GM21717 (cell line): ENCODE results near the gene FUT3.

Experiments
- ATAC-seq: cut with Tn5 transposase; IDR thresholded peaks from one replicate; pipeline ENCODE4 v1.9.1; 2021; ENCODE audit warnings: mild to moderate bottlenecking, moderate library complexity; ENCODE audit not compliant: unreplicated experiment

Gene FUT3

DNA sequence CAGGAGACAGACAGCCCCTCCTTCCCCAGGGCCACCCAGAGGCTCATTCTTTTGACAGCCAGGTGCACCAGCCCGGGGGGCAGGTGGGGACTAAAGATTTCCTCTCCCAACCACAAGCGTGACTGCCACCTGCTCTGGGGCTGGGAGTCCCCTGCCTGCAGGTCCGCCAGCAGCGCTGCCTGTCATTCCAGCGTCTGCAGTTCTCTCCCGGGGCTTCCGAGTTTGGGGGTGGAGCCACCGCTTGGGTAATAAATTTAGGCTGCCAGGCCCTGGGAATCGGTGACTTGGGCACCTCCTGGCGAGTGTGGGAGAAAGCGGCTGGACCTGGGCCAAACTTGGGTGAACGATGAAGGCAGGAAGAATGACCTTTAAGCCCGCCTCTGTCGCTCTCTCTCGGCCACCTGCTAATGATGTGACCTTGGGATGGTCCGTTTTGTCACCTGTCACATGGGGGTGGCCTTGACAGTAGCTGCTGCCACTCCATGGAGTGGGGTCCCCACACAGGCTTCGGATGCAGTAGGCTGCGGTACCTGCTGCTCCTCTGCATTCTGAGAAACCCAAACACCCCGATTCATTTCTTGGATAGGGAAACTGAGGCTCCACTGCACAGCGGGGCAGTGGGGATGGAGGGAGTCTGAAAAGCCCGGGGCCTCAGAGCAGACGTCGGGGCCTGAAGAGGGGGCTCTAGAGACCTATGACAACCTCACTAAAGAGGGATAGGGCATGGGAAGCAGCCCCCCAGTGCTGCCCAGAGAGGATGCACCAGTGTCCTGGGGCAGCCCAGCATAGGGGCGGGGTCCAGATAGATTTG lies 24.5 kb downstream of the FUT3 start:
- no peak for ATAC-seq

DNA sequence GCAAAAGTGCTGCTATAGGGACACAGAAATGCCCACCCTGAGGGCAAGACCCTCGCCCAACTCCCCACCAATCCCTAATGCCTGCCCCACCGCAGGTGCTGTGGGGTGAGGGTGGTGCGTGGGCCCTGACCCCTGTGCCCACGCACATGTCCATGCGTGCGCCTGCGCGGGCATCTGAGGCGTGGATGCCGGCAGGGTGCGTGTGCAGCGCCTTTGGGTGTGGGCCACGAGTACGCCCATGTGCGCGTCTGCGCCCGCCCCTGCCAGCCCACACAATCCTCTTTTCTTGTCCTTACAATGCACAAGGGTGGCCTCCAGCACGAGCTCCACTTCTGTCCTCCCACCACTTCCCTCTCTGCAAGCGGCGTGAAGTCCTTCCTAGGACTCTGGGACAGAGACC lies 26.1 kb downstream of the FUT3 start:
- no peak for ATAC-seq

DNA sequence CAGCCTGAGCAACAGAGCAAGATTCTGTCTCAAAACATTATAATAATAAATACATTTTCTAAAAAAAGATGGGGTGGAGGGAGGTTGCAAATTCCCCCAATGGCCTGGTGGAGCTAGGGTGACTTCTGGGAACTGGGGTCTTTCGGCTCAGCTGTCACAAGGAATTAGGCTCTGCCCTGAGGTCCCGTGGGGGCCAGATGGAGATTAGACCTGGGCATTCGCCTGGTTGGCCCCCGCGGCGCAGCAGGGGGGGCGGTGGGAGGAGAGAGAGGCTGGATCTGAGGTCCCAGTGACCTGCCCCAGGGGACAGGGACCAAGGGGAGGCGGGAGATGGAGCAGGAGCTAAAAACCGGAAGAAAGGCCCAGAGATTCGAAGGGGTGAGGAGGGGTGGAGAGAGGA lies 26.5 kb downstream of the FUT3 start:
- ATAC-seq, result no peak

DNA sequence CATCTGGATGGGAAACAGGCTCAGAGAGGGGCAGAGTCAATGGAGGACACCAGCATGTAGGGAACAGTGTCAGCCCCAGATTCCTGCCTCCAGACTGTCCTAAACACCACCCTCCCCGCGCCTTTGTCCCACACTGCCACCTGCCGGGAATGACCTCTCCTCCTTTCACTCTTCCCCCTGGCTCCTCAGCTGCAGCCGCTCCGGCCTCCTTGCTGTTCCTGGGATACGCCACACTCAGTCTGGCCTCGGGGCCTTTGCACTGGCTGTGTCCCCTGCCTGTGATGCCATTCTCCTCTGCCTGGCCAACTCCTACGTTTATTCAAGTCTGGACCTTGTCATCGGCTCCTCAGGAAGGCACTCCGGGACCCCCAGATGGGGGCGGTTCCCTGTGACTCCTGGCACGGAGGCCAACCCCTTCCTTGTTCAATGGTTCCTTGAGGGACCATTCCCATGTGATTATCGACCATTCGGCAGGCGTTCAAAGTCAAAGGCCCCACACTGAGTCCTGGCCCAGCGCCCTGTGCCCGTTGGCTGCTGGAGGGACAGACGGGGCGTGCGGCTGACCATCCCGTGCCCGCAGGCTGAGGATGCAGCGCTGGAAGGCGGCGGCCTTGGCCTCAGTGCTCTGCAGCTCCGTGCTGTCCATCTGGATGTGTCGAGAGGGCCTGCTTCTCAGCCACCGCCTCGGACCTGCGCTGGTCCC lies 27.5 kb downstream of the FUT3 start:
- no peak for ATAC-seq

DNA sequence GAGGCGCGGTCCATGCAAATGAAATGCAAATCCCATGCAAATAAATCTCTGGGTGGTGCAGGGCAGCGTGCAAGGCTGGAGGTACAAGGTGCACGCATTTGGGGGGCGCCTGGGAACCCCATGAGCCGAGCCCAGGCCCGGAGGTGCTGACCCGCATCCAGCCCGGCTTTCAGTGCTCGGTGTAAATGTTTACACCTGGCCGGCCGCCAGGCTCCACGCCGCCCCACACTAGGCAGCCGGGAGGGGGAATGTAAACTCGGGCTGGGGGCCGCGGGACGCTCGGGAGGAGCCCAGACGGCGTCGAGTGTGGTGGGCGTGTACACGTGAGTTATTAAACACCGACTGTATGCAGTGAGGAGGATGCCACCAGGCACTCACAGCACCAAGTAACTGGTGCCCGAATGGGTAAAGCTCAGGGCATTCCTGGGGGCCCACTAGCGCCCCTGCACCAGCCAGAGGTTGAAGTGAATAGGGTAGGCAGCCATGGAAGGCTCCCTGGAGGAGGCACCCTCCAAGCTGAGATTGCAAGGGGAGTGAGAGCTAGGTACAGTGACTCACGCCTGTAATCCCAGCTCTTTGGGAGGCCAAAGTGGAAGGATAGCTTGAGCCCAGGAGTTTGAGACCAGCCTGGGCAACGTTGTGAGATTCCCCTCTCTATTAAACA lies 28.9 kb downstream of the FUT3 start:
- no peak for ATAC-seq

DNA sequence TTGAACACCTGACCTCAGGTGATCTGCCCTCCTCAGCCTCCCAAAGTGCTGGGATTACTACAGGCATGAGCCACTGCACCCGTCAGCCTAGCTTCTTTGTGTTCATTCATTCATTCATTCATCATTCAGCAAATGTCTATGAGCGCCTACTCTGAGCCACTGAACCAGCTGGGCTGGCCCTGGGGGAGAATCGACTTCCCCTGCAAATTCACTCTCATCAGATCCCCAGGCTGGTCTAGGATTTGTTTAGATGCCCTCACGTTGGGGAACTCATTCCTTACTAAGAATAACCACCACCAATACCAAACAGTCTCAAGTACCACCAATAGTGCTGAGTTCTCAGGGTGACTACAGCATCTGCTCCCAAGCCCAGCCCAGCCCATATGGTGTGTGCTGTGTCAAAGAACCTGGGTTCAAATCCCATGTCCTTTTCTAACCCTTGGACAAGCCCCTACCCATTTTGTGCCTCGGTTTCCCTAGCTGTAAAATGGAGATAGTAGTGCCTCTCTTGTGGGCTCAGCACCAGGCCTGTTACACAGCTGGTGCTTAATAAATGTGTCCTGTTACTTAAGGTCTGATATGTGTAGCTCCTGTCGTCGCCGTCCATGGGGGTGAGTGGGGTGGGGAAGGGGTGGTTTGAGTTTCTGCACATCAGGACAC lies 29.6 kb downstream of the FUT3 start:
- no peak for ATAC-seq

DNA sequence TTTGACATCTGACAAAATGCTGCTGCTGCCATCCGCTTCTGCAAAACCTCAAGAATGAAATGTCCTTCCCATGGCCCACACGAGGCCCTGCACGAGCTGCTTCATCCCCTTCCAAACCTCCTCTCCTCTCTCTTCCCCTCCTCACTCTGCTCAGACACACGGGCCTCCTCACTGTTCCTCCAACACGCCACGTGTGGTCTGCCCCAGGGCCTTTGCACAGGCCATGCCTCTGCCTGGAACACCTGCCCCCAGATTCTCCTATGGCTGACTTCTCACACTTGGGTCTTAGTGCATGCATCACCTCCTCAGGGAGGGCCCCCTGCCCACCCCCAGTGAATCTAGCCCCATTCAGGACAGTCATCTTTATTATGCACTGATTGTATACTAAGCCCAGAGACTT lies 30.5 kb downstream of the FUT3 start:
- ATAC-seq, result no peak

DNA sequence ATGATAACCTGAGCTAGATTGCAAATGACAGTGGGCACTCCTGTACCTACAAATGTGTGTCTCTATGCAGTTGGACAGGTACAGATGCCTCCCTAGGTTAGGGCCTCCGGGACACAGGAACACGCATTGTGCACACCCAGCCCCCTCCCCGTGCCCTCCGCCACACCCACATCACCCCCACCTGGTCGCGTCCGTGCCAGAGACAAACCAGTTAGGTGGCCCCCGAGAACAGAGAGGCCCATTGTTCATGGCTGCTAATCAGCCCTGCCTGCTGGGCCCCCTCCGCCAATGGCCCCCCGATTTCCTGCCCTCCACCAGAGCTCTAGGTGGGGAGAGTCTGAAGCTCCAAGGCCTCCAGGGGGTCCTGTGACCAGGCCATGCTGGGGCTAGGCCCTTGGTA lies 32.7 kb downstream of the FUT3 start:
- ATAC-seq, result no peak

DNA sequence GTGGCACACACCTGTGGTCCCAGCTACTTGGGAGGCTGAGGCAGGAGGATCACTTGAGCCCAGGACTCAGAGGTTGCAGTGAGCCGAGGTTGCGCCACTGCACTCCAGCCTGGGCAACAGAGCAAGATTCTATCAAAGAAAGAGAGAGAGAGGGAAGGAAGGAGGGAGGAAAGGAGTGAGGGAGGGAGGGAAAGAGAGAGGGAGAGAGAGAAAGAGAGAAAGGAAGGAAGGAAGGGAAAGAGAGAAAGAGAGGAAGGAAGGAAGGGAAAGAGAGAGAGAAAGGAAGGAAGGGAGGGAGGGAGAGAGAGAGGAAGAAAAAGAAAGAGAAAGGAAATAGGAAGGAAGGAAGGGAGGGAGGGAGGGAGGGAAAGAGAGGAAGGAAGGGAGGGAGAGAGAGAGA lies 34.0 kb downstream of the FUT3 start:
- no peak for ATAC-seq

DNA sequence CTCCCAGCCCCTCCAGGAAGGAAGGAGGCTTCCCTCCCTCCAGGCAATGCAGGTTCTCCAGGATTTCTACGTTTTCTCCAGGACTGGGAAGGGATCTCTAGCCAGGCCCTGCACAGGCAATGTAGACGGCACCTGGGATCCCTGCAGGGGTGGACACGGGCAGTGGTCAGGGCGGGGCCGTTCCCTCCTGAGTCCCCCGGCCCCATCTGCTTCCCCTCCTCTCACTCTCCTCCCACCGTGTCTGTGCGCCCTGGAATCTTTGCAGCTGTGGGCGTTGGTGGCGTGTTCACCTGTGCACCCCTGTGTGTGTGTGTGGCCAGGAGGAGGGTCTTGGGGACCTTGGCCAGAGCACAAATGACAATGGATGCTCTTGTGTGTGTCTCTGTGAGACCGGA lies 36.4 kb downstream of the FUT3 start:
- ATAC-seq, result no peak

DNA sequence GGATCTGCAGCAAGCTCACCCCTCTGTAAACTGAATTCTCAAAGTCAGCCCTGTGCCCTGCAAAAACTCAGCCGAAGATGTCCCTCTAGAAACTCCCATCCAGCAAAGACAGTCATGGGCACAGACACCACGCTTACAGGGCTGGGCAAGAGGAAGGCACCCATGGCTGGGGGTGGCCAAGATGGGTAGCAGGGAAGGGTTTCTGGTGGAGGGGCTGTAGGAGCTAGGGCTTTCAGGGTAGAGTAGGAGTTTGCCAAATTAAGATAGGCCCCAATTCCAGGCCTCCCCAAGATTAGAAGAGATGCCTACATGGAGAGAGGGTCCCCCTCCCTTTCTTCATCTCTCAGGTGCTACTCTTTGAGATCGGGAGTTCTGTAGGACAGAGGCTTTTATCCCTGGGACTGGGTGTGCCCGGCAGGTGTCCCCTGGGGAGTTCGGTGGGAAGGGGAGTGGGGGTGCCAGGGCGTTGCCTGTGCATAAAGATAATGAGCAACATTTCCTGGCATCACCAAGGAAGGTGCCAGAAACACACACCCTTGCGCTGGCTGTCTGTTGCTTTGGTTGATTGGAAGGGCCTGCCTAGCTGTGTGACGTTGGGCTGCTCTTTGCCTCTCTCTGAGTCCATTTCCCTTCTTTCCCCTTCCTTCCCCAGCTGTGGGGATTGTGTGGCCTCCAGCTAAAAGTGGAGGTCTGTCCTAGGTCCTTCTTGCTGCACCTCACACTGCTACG lies 37.0 kb downstream of the FUT3 start:
- ATAC-seq, result no peak

DNA sequence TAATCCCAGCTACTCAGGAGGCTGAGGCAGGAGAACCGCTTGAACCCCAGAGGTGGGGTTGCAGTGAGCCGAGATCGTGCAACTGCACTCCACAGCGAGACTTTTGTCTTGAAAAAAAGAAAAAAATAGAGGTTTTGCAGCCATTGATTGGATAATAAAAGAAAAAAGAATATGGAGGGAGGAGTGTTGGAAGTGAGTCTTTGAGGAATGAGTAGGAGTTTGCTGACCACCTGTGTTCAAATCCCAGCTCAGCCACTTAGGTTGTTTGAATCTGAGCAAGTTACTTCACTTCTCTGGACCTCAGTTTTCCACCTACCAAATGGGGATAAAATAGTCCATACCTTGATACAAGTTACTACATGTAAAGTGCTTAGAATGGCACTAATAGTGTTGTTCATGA lies 40.1 kb downstream of the FUT3 start:
- no peak for ATAC-seq

DNA sequence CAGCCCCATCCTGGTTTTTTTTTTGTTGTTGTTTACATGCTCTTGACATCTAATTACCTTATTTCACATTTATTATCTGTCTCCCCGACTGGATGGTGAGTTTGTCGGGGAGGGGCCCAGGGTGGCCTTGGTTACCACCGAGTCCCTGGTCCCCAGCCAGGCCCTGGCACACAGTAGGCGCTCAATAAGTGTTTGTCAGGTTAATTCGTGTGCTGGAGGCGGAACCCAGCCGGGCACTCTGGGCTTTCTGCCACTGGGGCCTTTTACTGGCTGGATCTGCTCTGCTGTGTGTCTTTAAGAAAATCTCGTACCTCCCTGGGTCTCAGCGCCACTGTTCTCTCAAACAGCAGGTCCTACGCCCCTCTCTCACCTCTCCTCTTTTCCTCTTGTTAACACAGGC lies 41.8 kb downstream of the FUT3 start:
- ATAC-seq, result no peak

DNA sequence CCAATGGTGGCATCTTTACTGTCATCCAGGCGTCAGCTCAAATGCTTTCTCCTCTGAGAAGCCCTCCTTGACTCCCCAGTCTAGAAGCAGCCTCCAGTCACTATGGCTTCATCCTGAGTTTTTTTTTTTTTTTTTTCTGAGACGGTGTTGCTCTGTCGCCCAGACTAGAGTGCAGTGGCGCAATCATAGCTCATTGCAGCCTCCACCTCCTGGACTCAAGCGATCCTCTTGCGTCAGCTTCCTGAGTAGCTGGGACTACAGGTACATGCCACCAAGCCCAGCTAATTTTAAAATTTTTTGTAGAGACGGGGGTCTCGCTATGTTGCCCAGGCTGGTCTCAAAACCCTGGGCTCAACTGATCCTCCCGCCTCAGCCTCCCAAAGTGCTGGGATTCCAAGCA lies 42.2 kb downstream of the FUT3 start:
- ATAC-seq, result no peak

DNA sequence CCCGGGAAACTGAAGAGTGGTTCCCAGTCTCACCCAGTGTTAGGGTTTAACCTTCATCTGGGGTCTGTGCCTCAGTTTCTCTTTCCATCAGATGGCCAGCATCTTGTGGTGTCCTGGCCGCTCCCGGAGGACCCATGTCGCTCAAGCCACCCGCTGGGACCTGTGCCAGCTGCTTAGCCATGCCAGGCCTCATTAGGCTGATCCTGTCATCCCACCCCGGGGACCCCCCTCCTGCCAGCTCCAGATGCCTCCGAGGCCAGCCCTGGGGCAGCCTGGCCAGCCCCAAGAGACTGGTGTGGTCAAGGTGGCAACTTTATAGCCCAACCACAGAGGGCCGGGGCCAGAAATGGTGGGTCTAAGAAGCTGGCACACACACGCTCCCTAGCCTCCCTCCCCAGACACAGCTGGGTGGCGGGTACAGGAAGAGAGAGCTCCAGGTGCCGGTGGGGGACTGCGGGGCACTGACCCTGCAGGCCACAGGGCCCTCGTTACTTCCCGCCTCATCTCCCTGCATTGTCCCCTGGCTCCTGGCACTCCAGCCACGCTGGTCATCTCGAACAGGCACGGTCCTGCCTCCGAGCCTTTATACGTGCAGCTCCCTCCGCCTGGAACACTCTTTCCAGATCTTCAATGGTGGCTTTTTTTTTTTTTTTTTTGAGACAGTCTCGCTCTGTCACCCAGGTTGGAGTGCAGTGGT lies 43.0 kb downstream of the FUT3 start:
- ATAC-seq, result no peak

DNA sequence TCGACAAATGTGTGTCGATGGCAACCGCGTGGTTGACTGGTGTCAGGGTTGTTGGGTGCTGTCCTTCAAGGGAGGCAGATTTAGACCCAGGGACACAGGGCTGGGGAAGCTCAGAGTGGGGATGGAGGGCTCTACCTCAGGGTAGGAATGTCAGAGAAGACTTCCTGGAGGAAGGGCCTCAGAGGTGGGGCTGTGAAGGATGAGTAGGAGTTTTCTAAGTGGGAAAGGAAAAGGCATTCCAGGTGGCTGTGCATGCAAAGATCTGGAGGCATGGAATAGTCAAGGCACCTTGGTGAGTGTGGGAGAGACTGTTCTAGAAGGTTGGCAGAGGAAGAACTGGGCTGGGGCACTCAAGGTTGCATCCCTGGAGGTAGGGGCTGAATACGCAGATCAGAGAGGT lies 44.3 kb downstream of the FUT3 start:
- ATAC-seq, result no peak

DNA sequence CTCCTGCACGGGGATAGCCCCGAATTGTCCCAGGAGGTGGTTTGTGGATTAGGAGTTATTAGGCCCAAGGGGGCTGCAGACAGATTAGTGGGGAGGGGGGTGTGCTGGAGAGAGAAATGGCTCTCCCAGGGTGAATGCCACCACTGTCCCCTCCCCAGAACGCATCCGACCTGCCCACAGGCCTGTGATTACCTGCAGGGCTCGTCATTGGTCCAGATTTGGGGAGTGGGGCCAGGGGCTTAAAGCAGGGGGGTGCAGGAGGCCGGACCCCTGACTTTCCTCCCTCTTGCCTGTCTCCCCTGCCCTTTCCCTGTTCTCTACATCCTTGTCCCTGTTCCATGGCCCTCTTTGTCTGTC lies 45.1 kb downstream of the FUT3 start:
- no peak for ATAC-seq

DNA sequence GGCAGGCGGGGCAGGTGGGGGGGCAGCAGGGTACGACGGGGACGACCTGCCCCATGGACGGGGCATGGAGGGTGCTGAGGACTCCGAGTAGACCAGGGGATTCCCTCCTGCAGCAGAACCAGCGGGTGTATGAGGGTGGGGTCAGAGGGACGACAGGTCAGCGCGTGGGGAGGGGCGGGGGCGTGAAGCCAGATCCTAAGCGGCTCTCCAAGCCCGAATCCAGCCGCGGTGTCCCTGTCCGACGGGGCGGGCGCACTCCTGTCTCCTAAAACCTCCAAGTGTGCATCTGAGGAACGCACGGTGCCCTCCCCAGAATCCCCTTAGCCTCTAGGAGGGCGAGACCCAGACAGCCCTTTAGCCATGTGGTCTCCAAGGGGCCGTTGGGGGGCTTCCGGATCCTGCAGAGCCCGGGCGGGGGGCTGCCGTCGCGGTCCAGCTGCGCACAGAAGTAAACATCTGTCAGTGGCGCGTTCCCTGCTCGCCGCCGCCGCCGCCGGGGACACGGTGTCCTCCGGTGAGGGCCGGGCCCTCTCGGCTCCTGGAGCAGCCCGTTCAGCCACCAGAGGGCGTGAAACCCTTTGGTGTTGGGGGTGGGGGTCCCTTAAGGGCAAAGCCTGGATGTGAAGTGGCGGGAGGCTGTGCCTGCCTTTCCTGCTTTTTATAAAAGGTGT lies 45.7 kb downstream of the FUT3 start:
- ATAC-seq, result no peak

DNA sequence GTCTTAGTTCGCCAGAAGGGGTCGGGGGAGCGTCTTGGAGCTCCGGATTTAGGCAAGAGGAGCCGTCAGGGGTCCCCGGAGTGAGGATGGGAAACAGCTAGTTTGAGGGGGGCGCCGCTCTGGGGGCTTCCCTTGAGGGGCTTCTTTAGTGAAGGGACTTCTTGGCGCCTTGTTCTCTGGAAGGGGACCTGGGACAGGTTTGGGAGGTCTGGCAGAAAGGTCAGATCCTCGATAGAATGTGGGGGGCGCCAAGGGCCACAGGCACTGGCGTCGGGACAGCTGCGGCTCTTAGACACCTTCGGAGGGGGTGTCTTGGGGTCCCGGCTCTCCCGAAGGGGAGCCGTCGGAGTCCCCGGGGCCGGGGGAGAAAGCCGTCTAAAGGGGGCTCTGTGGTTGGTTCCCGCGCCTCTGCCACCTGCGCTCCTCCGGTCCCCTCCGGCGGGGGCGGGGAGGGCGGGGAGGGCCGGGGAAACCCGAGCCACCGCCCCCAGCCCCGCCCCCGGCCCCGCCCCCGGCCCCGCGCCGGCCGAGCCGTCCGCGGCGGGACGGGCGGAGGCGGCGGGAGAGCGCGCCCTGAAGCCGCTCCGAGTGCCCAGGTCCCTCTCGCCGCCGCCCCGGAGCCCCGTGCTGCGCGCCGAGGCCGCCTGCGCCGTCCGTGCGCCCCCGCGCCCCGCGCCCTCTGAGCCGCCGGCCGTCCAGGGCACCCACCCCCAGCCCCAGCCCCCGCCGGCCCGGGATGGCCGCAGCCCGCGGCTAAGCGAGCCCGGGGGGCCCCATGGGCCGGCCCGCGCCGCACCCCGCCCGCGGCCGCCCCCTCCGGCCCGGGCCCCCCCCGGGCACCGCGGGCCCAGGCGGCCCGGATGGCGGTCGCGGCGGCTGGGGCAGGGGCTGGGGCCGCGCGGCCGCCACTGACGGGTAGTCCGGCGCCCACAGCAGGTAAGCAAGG lies 46.5 kb downstream of the FUT3 start, which contains the start of gene NRTN:
Gene NRTN, plus strand, starts transcription at position 552 of the 946 bp plus-strand sequence. CDS start 19,099 bp downstream, outside the sequence.
- ATAC-seq, result no peak
